SK-N-SH (cell line): ENCODE measurements around the gene LONRF2. TPM values are rescaled to one million over a fixed set of nuclear protein-coding genes. Genes with fewer than 3 reads are reported as not detected.

ENCODE experiments used
- CTCF ChIP-seq: fragments of 200-600 bp; sonication (generic); IDR thresholded peaks from 2 replicates; pipeline ENCODE4 v1.6.1; 2017; ENCODE audit warnings: antibody characterized with exemption, mild to moderate bottlenecking, moderate library complexity
- ELF1 ChIP-seq: IDR thresholded peaks from 2 replicates; pipeline ENCODE4 v1.4.0; 2012
- EP300 ChIP-seq, 2 experiments: IDR thresholded peaks; 2 replicates each; pipeline versions ENCODE4 v1.4.0 to v1.6.1; 2012; ENCODE audit warnings: borderline replicate concordance in 1 of 2, low read depth in 1 of 2, low read length in 1 of 2
- FOSL2 ChIP-seq: IDR thresholded peaks from 2 replicates; pipeline ENCODE4 v1.4.0; 2012; ENCODE audit warnings: low read depth, mild to moderate bottlenecking, moderate library complexity, borderline replicate concordance
- FOXJ3 ChIP-seq: sonication (generic); formaldehyde crosslinking; IDR thresholded peaks from 2 replicates; pipeline ENCODE4 v1.5.1; 2020; ENCODE audit warnings: mild to moderate bottlenecking, missing genetic modification reagents
- FOXM1 ChIP-seq: IDR thresholded peaks from 2 replicates; pipeline ENCODE4 v1.4.0; 2012; ENCODE audit warnings: low read depth, mild to moderate bottlenecking
- GABPA ChIP-seq: IDR thresholded peaks from 2 replicates; pipeline ENCODE4 v1.4.0; 2012; ENCODE audit warnings: low read depth, mild to moderate bottlenecking
- JUND ChIP-seq: IDR thresholded peaks from 2 replicates; pipeline ENCODE4 v1.4.0; 2012
- MAX ChIP-seq: IDR thresholded peaks from 2 replicates; pipeline ENCODE4 v1.4.0; 2012; ENCODE audit warnings: low read depth
- MXI1 ChIP-seq: IDR thresholded peaks from 2 replicates; pipeline ENCODE4 v1.6.1; 2012; ENCODE audit warnings: mild to moderate bottlenecking, low read depth, low read length, improper control_type of control experiment
- NFIC ChIP-seq: IDR thresholded peaks from 2 replicates; pipeline ENCODE4 v1.4.0; 2012; ENCODE audit warnings: borderline replicate concordance
- PBX3 ChIP-seq: IDR thresholded peaks from 2 replicates; pipeline ENCODE4; 2012
- POLR2AphosphoS5 ChIP-seq: IDR thresholded peaks from 2 replicates; pipeline ENCODE4 v1.6.1; 2012; ENCODE audit warnings: low read depth, low read length
- SIN3A ChIP-seq: IDR thresholded peaks from 2 replicates; pipeline ENCODE4 v1.6.1; 2012; ENCODE audit warnings: low read depth, mild to moderate bottlenecking, low read length, moderate library complexity, borderline replicate concordance
- USF2 ChIP-seq: fragments of 150-350 bp; IDR thresholded peaks from 2 replicates; pipeline ENCODE4 v1.6.1; 2017; ENCODE audit warnings: antibody characterized with exemption, low read length, low read depth, borderline replicate concordance
- YY1 ChIP-seq: IDR thresholded peaks from 2 replicates; pipeline ENCODE4 v1.4.0; 2012; ENCODE audit warnings: low read depth, mild to moderate bottlenecking
- ZBTB33 ChIP-seq: IDR thresholded peaks from 2 replicates; pipeline ENCODE4 v1.4.0; 2012; ENCODE audit warnings: low read depth, borderline replicate concordance
- polyA plus RNA-seq, 3 experiments: library from polyadenylated mRNA; depleted of rRNA; stranded (reverse); fragments of >200 nt; gene quantifications; 2 replicates each; pipeline ENCODE4 v1.2.3, GENCODE V29; 2012

LONRF2 gene
- polyA plus RNA-seq, 1 of the 3 experiments (the other 2 are of a cell fraction) = 2.0 TPM

GRCh38 chr2:100291152-100291970 is 30.9 kb downstream of the LONRF2 start (continued):
- 0 out of 2 replicates have a peak, but pooled peaks have one; percentile 39 for TF ChIP-seq ZBTB33
- TF ChIP-seq ELF1 = no peak
- no peak for TF ChIP-seq CTCF
- TF ChIP-seq SIN3A = peak; percentile 50; the same call in 1 of the 2 replicates
- TF ChIP-seq NFIC = peak; percentile 81
- peak; percentile 33; the same call in 1 of the 2 replicates for TF ChIP-seq FOXM1
- peak; percentile 47; the same call in 1 of the 2 replicates for TF ChIP-seq FOXJ3 (CRISPR knock-in tag)
- TF ChIP-seq EP300 (IDR thresholded peaks at IDR 0.05; ENCODE audit: borderline replicate concordance in 1 of 2, low read depth in 1 of 2, low read length in 1 of 2) = peak; percentile 70 to 86; a peak in 3 of 4 replicates
- peak; percentile 96 for TF ChIP-seq JUND
- TF ChIP-seq PBX3 = peak; percentile 76
- no peak for TF ChIP-seq GABPA
- TF ChIP-seq MXI1 = no peak
- no peak for TF ChIP-seq YY1
- TF ChIP-seq USF2 = no peak
- TF ChIP-seq POLR2AphosphoS5 = peak; percentile 81
- TF ChIP-seq MAX = peak; percentile 74
- peak; percentile 96 for TF ChIP-seq FOSL2
